SK-N-SH (cell line): ENCODE results near the gene C21orf91. TPM values are rescaled to one million over a fixed set of nuclear protein-coding genes. Genes with fewer than 3 reads are reported as not detected.
"Not testable (repeated sequence)": the region's sequence is repeated elsewhere in the genome, so short reads cannot be mapped to it uniquely, and the experiment has no call there.

Source experiments
- CTCF ChIA-PET: fragments of 300-600, 350-600 bp; formaldehyde crosslinking; extraction: SDS; loops from one replicate; lab custom pipeline; 2021; lab: Yijun Ruan, JAX
- POLR2A ChIA-PET: fragments of 350-600 bp; sonication (Branson Sonifier 250); formaldehyde crosslinking; extraction: SDS; loops from one replicate; lab custom pipeline; 2020; ENCODE audit warnings: antibody characterized with exemption, inconsistent platforms; lab: Yijun Ruan, JAX
- DNase-seq: peaks from one replicate; pipeline ENCODE4 v3.0.0; 2012
- H2AFZ ChIP-seq: fragments of 200-600 bp; sonication (generic); 2 replicates; pipeline ENCODE4 v1.8.1; 2016; ENCODE audit warnings: antibody characterized with exemption, mild to moderate bottlenecking, low read depth
- H3F3A ChIP-seq: fragments of 200-600 bp; sonication (generic); replicated peaks from 2 replicates; pipeline ENCODE3; 2016; ENCODE audit warnings: antibody characterized with exemption, mild to moderate bottlenecking; ENCODE audit not compliant: insufficient read depth
- H3K27ac ChIP-seq, 2 experiments: fragments of 200-500 bp in 1 of 2; fragments of 200-600 bp in 1 of 2; sonication (Bioruptor generic) in 1 of 2; sonication (generic), shearing (Covaris generic) in 1 of 2; 2 replicates each; pipeline versions ENCODE4 v1.5.1 to v1.6.1; 2014 to 2016; ENCODE audit warnings: low read depth in 2 of 2, inconsistent platforms in 1 of 2, low read length in 1 of 2, mild to moderate bottlenecking in 1 of 2, mixed read lengths in 1 of 2
- H3K27me3 ChIP-seq: fragments of 200-600 bp; sonication (generic), shearing (Covaris generic); 2 replicates; pipeline ENCODE4 v1.6.1; 2016; ENCODE audit warnings: mixed run types; ENCODE audit not compliant: insufficient read depth
- H3K36me3 ChIP-seq, 2 experiments: fragments of 200-500 bp in 1 of 2; fragments of 200-600 bp in 1 of 2; sonication (Bioruptor generic) in 1 of 2; sonication (generic) in 1 of 2; replicated peaks in 1 of 2; 2 replicates each; pipeline versions ENCODE3 to v1.5.1; 2014 to 2016; ENCODE audit warnings: low read length in 1 of 2, mild to moderate bottlenecking in 1 of 2; ENCODE audit not compliant: insufficient read depth in 2 of 2, control insufficient read depth in 1 of 2
- H3K4me1 ChIP-seq, 2 experiments: fragments of 200-500 bp in 1 of 2; fragments of 200-600 bp in 1 of 2; sonication (Bioruptor generic) in 1 of 2; sonication (generic), shearing (Covaris generic) in 1 of 2; 2 replicates each; pipeline versions ENCODE4 v1.5.1 to v1.6.1; 2014 to 2016; ENCODE audit warnings: low read depth in 1 of 2, low read length in 1 of 2, mixed run types in 1 of 2; ENCODE audit not compliant: insufficient read depth in 2 of 2, control insufficient read depth in 1 of 2
- H3K4me2 ChIP-seq: fragments of 200-600 bp; sonication (generic), shearing (Covaris generic); 2 replicates; pipeline ENCODE4 v1.6.1; 2017; ENCODE audit warnings: mixed run types
- H3K4me3 ChIP-seq, 2 experiments: fragments of 200-500 bp in 1 of 2; fragments of 200-600 bp in 1 of 2; sonication (Bioruptor generic) in 1 of 2; sonication (generic), shearing (Covaris generic) in 1 of 2; 2 replicates each; pipeline versions ENCODE4 v1.5.1 to v1.8.1; 2014 to 2016; ENCODE audit warnings: low read depth in 2 of 2, inconsistent platforms in 1 of 2, low read length in 1 of 2, mild to moderate bottlenecking in 1 of 2, mixed read lengths in 1 of 2, moderate library complexity in 1 of 2
- H3K79me2 ChIP-seq: fragments of 200-600 bp; sonication (generic); 2 replicates; pipeline ENCODE4 v1.8.1; 2017; ENCODE audit warnings: mild to moderate bottlenecking; ENCODE audit not compliant: insufficient read depth
- H3K9ac ChIP-seq: fragments of 200-600 bp; sonication (generic); 2 replicates; pipeline ENCODE4 v1.6.1; 2017; ENCODE audit warnings: mixed run types
- H3K9me2 ChIP-seq: fragments of 200-600 bp; sonication (generic); 2 replicates; pipeline ENCODE4 v1.6.1; 2017; ENCODE audit warnings: mixed run types
- H3K9me3 ChIP-seq: fragments of 200-600 bp; sonication (generic); 2 replicates; pipeline ENCODE4 v1.6.1; 2017; ENCODE audit warnings: mixed run types, mild to moderate bottlenecking, moderate library complexity
- H4K20me1 ChIP-seq: fragments of 200-600 bp; sonication (generic); 2 replicates; pipeline ENCODE4 v1.6.1; 2017; ENCODE audit warnings: mild to moderate bottlenecking, mixed run types; ENCODE audit not compliant: insufficient read depth
- EZH2phosphoT487 ChIP-seq: fragments of 200-600 bp; sonication (generic); IDR thresholded peaks from 2 replicates; pipeline ENCODE4 v1.6.1; 2017; ENCODE audit warnings: low read depth, mixed run types, mild to moderate bottlenecking, antibody characterized with exemption, moderate library complexity, borderline replicate concordance
- FOXJ3 ChIP-seq: sonication (generic); formaldehyde crosslinking; IDR thresholded peaks from 2 replicates; pipeline ENCODE4 v1.5.1; 2020; ENCODE audit warnings: mild to moderate bottlenecking, missing genetic modification reagents
- FOXM1 ChIP-seq: IDR thresholded peaks from 2 replicates; pipeline ENCODE4 v1.4.0; 2012; ENCODE audit warnings: low read depth, mild to moderate bottlenecking
- GABPA ChIP-seq: IDR thresholded peaks from 2 replicates; pipeline ENCODE4 v1.4.0; 2012; ENCODE audit warnings: low read depth, mild to moderate bottlenecking
- GATA2 ChIP-seq: sonication (generic); formaldehyde crosslinking; IDR thresholded peaks from 2 replicates; pipeline ENCODE4 v1.5.0; 2020; ENCODE audit warnings: mild to moderate bottlenecking, missing genetic modification reagents
- IRF3 ChIP-seq: fragments of 150-350 bp; IDR thresholded peaks from 2 replicates; pipeline ENCODE4 v1.6.1; 2016; ENCODE audit warnings: mild to moderate bottlenecking, low read depth, low read length
- JUND ChIP-seq: IDR thresholded peaks from 2 replicates; pipeline ENCODE4 v1.4.0; 2012
- MEF2A ChIP-seq: IDR thresholded peaks from 2 replicates; pipeline ENCODE4 v1.4.0; 2012; ENCODE audit warnings: low read depth, borderline replicate concordance
- NRF1 ChIP-seq: IDR thresholded peaks from 2 replicates; pipeline ENCODE4 v1.6.1; 2012; ENCODE audit warnings: low read depth, mild to moderate bottlenecking, low read length
- RCOR1 ChIP-seq: fragments of 150-350 bp; IDR thresholded peaks from 2 replicates; pipeline ENCODE4 v1.6.1; 2017; ENCODE audit warnings: antibody characterized with exemption, low read length
- REST ChIP-seq: IDR thresholded peaks from 2 replicates; pipeline ENCODE4 v1.6.1; 2012; ENCODE audit warnings: mild to moderate bottlenecking, low read depth, low read length, moderate library complexity
- RFX5 ChIP-seq: IDR thresholded peaks from 2 replicates; pipeline ENCODE4 v1.6.1; 2012; ENCODE audit warnings: mild to moderate bottlenecking, improper control_type of control experiment, low read length
- SIN3A ChIP-seq: IDR thresholded peaks from 2 replicates; pipeline ENCODE4 v1.6.1; 2012; ENCODE audit warnings: low read depth, mild to moderate bottlenecking, low read length, moderate library complexity, borderline replicate concordance
- SMC3 ChIP-seq: IDR thresholded peaks from 2 replicates; pipeline ENCODE4 v1.6.1; 2012; ENCODE audit warnings: low read depth, low read length, improper control_type of control experiment
- TAF1 ChIP-seq: IDR thresholded peaks from 2 replicates; pipeline ENCODE4 v1.6.1; 2012; ENCODE audit warnings: low read depth, mild to moderate bottlenecking, low read length, moderate library complexity, borderline replicate concordance
- WGBS: methylation state at CpG from one replicate; pipeline ENCODE4 v1.1.6; 2017; ENCODE audit warnings: low lambda C conversion rate; 5-methylcytosine and 5-hydroxymethylcytosine counted together
- polyA plus RNA-seq, 3 experiments: library from polyadenylated mRNA; depleted of rRNA; stranded (reverse); fragments of >200 nt; gene quantifications; 2 replicates each; pipeline ENCODE4 v1.2.3, GENCODE V29; 2012

C21orf91 gene
- polyA plus RNA-seq, 1 of the 3 experiments (the other 2 are of a cell fraction) = 2.2 TPM

- H3K79me2 ChIP-seq = no peaks in the 10 kb centered on the region
- H3F3A ChIP-seq = no peaks in the 10 kb centered on the region
- no peaks in the 10 kb centered on the region for H3K4me1 ChIP-seq
- no peak for DNase-seq
- 63% methylated on average over 8 of the region's 17 CpGs for WGBS
- no peak overlapping the region for H3K4me2 ChIP-seq
- ChIA-PET CTCF (interaction anchor here (0.7 kb wide), 1 partner anchor 189 kb away, joined by 4 read pairs; no protein-coding TSS in a partner anchor), POLR2A (no interaction called here)
- no peak overlapping the region for H2AFZ ChIP-seq
- no peak overlapping the region for H3K4me3 ChIP-seq
- H4K20me1 ChIP-seq = no peaks in the 10 kb centered on the region
- no peaks in the 10 kb centered on the region for H3K9me2 ChIP-seq
- H3K9me3 ChIP-seq = no peaks in the 10 kb centered on the region
- no peak overlapping the region for H3K27ac ChIP-seq
- H3K36me3 ChIP-seq = no peaks in the 10 kb centered on the region
- H3K9ac ChIP-seq = no peak overlapping the region
- no peak for TF ChIP-seq FOXM1
- TF ChIP-seq GATA2 (CRISPR knock-in tag) = no peak
- no peak for TF ChIP-seq SIN3A
- TF ChIP-seq RCOR1 = no peak
- TF ChIP-seq JUND = no peak
- no peaks in the 10 kb centered on the region for H3K27me3 ChIP-seq
Measured at GRCh38 chr21:17775431-17776126, 43.6 kb downstream of the C21orf91 start.

GRCh38 chr21:17775021-17775420 is 44.1 kb downstream of the C21orf91 start:
- DNase-seq, H3K9me3 ChIP-seq, H3K4me2 ChIP-seq, H3K4me1 ChIP-seq, H3F3A ChIP-seq, H3K9ac ChIP-seq, H3K27me3 ChIP-seq, H3K36me3 ChIP-seq, H4K20me1 ChIP-seq, H3K9me2 ChIP-seq, H2AFZ ChIP-seq, H3K4me3 ChIP-seq, H3K27ac ChIP-seq, H3K79me2 ChIP-seq, POLR2A ChIA-PET: not testable (repeated sequence)
- CTCF ChIA-PET = interaction anchor here (0.7 kb wide), 1 partner anchor 189 kb away, joined by 4 read pairs; no protein-coding TSS in a partner anchor
- 88% methylated on average over 2 of the region's 7 CpGs for WGBS

- DNase-seq = no peak
- no peaks in the 10 kb centered on the region for H3K27me3 ChIP-seq
- H4K20me1 ChIP-seq = no peaks in the 10 kb centered on the region
- CTCF ChIA-PET = interaction anchor here (0.6 to 1.0 kb wide), 2 partner anchors 33 to 90 kb away, joined by 3 read pairs; no protein-coding TSS in a partner anchor
- H2AFZ ChIP-seq = no peak overlapping the region
- TF ChIP-seq REST = no peak
- no peak for TF ChIP-seq RFX5
- no peak for TF ChIP-seq MEF2A
- no peak for TF ChIP-seq FOXM1
- no peak for TF ChIP-seq FOXJ3
- TF ChIP-seq NRF1 = no peak
- no peak for TF ChIP-seq SMC3
- no peak for TF ChIP-seq IRF3
- TF ChIP-seq EZH2phosphoT487 = no peak
- TF ChIP-seq GABPA = no peak
- no peak for TF ChIP-seq TAF1
- H3K79me2 ChIP-seq = no peaks in the 10 kb centered on the region
- no peaks in the 10 kb centered on the region for H3K9me3 ChIP-seq
- no peak overlapping the region for H3K4me2 ChIP-seq
- POLR2A ChIA-PET = interaction anchor here (1.1 kb wide), 1 partner anchor 14 kb away, joined by 3 read pairs; no protein-coding TSS in a partner anchor
- H3F3A ChIP-seq = no peaks in the 10 kb centered on the region
- no peaks in the 10 kb centered on the region for H3K9me2 ChIP-seq
- H3K4me3 ChIP-seq = no peak overlapping the region
- H3K4me1 ChIP-seq = no peaks in the 10 kb centered on the region
- no peaks in the 10 kb centered on the region for H3K36me3 ChIP-seq
- WGBS = 31% methylated on average over 3 of the region's 3 CpGs
- H3K9ac ChIP-seq = no peak overlapping the region
- no peak overlapping the region for H3K27ac ChIP-seq
Measured at GRCh38 chr21:17769447-17769845, 49.7 kb downstream of the C21orf91 start.
